H1 (cell line): ENCODE data around the gene CAV1. TPM values are rescaled to one million over a fixed set of nuclear protein-coding genes. Genes with fewer than 3 reads are reported as not detected.

Experiments
- KDM1A ChIP-seq: fragments of 200-600, 300-600 bp; sonication (generic); IDR thresholded peaks from 2 replicates; pipeline ENCODE4 v1.7.1; 2016; ENCODE audit warnings: mild to moderate bottlenecking, low read length, borderline replicate concordance
- SAP30 ChIP-seq: fragments of 300-600 bp; sonication (generic); IDR thresholded peaks from 2 replicates; pipeline ENCODE4 v1.7.1; 2012; ENCODE audit warnings: low read length, moderate library complexity, mild to moderate bottlenecking, inconsistent platforms; ENCODE audit not compliant: insufficient read depth, insufficient replicate concordance
- polyA plus RNA-seq, 7 experiments: library from polyadenylated mRNA; depleted of rRNA in 3 of 7; stranded (reverse) in 5 of 7; unstranded in 2 of 7; fragments of >200 nt in 5 of 7; fragments of 200-250 nt in 2 of 7; gene quantifications; 1 replicate in 5 of 7; 2 replicates in 1 of 7; 4 replicates in 1 of 7; pipeline versions ENCODE4 v1.2.1 to v1.2.3, GENCODE V29; 2011 to 2013; ENCODE audit warnings: missing spikeins in 2 of 7, mixed read lengths in 2 of 7
- total RNA-seq: library from RNA; stranded (reverse); fragmentation: NEBNext Ultra II Directional; extraction: Animal tissue kit (Norgen Biotek cat#: 25700); gene quantifications from 2 replicates; pipeline ENCODE4 v1.2.1, GENCODE V29; 2021
- TF ChIP-seq, protein P1 (sequence below): IDR thresholded peaks from 2 replicates; pipeline ENCODE4 v1.6.1; 2011; ENCODE audit warnings: low read length, improper control_type of control experiment

CAV1 gene
- total and polyA plus RNA-seq, 2 of the 8 experiments (the other 6 are each of a cell fraction or from before 2014, with no cell fraction given), result 16.3 to 21.8 TPM

DNA sequence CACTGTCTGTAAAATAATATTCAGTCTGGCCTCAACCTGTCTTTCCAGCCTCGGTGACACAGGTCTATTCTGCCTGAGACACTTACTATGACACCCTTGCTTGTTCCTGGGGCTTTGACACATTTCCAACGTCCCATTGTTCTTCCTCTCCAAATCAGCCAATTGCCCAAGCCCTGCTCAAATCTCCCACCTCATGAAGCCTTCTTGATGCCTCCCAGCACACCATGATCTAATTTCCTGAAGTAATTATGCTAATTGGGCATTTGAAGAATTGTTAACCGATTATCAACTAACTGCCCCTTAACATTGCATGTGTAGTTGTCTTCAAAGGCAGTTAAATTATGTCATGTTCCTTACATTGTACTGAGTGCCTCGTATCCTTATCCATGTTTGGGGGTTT is 33.1 kb downstream of the CAV1 start (continued):
- TF ChIP-seq SAP30 (no peak), KDM1A (no peak)
- TF ChIP-seq, protein P1, sequence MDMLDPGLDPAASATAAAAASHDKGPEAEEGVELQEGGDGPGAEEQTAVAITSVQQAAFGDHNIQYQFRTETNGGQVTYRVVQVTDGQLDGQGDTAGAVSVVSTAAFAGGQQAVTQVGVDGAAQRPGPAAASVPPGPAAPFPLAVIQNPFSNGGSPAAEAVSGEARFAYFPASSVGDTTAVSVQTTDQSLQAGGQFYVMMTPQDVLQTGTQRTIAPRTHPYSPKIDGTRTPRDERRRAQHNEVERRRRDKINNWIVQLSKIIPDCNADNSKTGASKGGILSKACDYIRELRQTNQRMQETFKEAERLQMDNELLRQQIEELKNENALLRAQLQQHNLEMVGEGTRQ, result no peak
